ENCODE measurements around the gene VAT1L.

DNA sequence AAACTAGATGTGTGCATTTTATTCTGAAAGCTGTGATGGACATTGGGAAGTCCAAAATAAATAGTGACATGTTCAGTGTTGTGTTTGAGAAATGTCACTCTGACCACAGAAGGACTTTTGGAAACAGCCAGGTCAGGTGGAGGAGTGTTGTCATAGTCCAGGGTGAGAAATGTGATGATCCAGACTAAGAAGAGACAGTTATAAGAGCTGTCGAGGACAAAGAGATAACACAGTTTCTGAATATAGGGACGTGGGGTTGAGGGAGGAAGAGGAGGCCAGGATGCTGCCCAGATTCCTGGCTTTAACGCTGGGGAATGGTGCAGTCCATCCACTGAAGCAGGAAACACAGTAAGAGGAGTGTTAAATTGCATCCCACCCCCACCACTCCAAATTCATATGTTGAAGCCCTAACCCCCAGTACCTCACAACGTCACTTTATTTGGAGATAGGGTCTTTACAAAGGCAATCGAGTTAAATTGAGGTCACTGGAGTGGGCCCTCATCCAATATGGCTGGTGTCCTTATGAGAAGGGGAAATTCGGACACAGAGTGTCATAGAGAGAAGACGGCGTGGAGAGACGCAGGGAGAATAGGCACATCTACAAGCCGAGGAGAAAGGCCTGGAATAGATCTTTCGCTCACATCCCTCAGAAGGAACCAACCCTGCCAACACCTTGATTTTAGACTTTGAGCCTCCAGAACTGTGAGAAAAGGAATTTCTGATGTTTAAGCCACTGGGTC is 71.3 kb downstream of the VAT1L start:
- TF ChIP-seq, protein P1, sequence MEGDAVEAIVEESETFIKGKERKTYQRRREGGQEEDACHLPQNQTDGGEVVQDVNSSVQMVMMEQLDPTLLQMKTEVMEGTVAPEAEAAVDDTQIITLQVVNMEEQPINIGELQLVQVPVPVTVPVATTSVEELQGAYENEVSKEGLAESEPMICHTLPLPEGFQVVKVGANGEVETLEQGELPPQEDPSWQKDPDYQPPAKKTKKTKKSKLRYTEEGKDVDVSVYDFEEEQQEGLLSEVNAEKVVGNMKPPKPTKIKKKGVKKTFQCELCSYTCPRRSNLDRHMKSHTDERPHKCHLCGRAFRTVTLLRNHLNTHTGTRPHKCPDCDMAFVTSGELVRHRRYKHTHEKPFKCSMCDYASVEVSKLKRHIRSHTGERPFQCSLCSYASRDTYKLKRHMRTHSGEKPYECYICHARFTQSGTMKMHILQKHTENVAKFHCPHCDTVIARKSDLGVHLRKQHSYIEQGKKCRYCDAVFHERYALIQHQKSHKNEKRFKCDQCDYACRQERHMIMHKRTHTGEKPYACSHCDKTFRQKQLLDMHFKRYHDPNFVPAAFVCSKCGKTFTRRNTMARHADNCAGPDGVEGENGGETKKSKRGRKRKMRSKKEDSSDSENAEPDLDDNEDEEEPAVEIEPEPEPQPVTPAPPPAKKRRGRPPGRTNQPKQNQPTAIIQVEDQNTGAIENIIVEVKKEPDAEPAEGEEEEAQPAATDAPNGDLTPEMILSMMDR (IDR thresholded peaks at IDR 0.05), result no peak
- TF ChIP-seq POLR2A (IDR thresholded peaks at IDR 0.05; ENCODE audit: low read depth), result no peak
